GM21515 (cell line): Measurements from ENCODE around the gene MIGA1.

ENCODE experiments used
- ATAC-seq: cut with Tn5 transposase; IDR thresholded peaks from one replicate; pipeline ENCODE4 v1.9.1; 2021; ENCODE audit not compliant: unreplicated experiment

MIGA1 gene

GRCh38 chr1:77841574-77841973, 62.1 kb downstream of the MIGA1 start:
- ATAC-seq: no peak

- ATAC-seq: no peak
These were observed 66.5 kb downstream of the MIGA1 start for GRCh38 chr1:77845951-77846350.

- no peak for ATAC-seq
These were observed 67.5 kb downstream of the MIGA1 start for GRCh38 chr1:77846966-77847365.

- peak; percentile 41 for ATAC-seq
These were observed 68.2 kb downstream of the MIGA1 start for GRCh38 chr1:77847621-77848080.

- no peak for ATAC-seq
These were observed 70.6 kb downstream of the MIGA1 start for GRCh38 chr1:77850082-77850481.

- ATAC-seq: no peak
These were observed 78.1 kb downstream of the MIGA1 start for GRCh38 chr1:77857552-77857951.

- no peak for ATAC-seq
These were observed 79.3 kb downstream of the MIGA1 start for GRCh38 chr1:77858725-77859124.

- ATAC-seq: no peak
These were observed 79.8 kb downstream of the MIGA1 start for GRCh38 chr1:77859248-77859647.

- no peak for ATAC-seq
These were observed 86.8 kb downstream of the MIGA1 start for GRCh38 chr1:77866296-77866695.

GRCh38 chr1:77872645-77873044, 93.2 kb downstream of the MIGA1 start:
- no peak for ATAC-seq

- no peak for ATAC-seq
These were observed 94.0 kb downstream of the MIGA1 start for GRCh38 chr1:77873461-77873860.

GRCh38 chr1:77874804-77875445, 95.5 kb downstream of the MIGA1 start:
- no peak for ATAC-seq

GRCh38 chr1:77876884-77877283, 97.4 kb downstream of the MIGA1 start:
- ATAC-seq: no peak

- ATAC-seq: no peak
These were observed 101.6 kb downstream of the MIGA1 start for GRCh38 chr1:77881061-77881460.

GRCh38 chr1:77882411-77882810, 103.0 kb downstream of the MIGA1 start:
- no peak for ATAC-seq

GRCh38 chr1:77888081-77888780, 108.8 kb downstream of the MIGA1 start, which contains the start of gene NEXN:
TSS of gene NEXN (plus strand) at chr1:77888624. CDS start at chr1:77916107, 27,483 bp downstream.
- ATAC-seq: no peak

- ATAC-seq: no peak
These were observed 109.6 kb downstream of the MIGA1 start for GRCh38 chr1:77888781-77889642.

GRCh38 chr1:77889671-77890070, 110.2 kb downstream of the MIGA1 start:
- ATAC-seq: no peak

- ATAC-seq: no peak
These were observed 111.8 kb downstream of the MIGA1 start for GRCh38 chr1:77891200-77891599.

GRCh38 chr1:77899647-77900320, 120.3 kb downstream of the MIGA1 start:
- ATAC-seq: no peak

- no peak for ATAC-seq
These were observed 121.3 kb downstream of the MIGA1 start for GRCh38 chr1:77900687-77901293.
